HG02973 (cell line): ENCODE data around the gene CCDC102B.

Source experiments
- ATAC-seq: cut with Tn5 transposase; IDR thresholded peaks from one replicate; pipeline ENCODE4 v1.9.1; 2021; ENCODE audit warnings: moderate library complexity; ENCODE audit not compliant: unreplicated experiment

Gene CCDC102B

DNA sequence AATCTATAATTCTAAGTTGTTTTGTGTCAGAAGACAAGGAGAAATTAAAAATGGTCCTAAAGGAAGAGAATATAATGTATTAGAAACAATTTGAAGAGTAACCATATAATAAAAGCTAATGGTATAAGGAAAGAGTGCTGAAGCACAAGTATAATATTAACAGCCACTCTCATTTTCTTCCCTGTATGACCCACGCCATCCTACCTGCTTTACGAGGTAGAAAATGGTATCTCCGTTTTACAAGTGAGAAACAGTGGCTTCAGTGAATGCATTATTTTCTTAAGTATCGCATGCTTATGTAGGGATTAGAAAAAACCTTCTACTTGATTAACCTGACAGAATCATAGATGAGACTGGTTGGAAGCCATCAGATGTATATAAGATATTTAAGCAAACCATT is 266.2 kb downstream of the CCDC102B start:
- no peak for ATAC-seq

DNA sequence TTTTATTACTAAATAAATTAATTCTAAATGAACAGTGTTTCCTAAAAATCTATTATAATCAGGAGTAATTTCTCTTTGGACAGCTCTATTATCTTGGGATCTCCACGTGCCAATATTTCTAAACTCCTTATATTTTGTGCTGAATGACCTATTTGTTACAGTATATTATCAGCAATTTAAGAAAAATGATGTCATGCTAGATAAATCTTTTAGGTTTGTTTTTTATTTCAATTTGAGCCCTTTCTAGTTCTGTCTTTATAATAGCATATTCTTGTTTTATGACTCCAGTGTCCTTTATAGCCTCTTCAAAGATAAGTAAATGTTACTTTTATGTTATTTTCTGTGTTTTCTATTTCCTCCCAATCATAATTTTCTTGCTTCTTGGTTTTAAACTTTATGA is 269.2 kb downstream of the CCDC102B start:
- ATAC-seq, result no peak

DNA sequence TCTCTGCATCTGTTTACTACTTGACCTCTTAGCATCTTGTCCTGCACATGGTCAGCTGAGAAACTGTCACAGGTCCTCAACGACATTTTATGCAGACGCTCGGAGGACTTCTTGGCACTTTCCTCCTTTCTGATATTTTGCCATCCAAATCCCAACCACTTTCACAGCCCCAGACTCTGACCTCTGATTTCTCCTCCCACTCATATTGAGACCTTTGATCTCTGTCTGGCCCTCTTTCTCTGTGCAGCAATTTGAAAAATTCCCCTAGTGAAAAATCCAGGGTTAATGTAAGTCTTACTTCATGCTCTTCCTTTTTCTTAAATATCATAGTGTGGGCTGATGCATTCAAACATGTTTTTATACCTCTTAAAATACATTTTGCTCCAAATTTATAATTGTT is 273.8 kb downstream of the CCDC102B start:
- no peak for ATAC-seq

DNA sequence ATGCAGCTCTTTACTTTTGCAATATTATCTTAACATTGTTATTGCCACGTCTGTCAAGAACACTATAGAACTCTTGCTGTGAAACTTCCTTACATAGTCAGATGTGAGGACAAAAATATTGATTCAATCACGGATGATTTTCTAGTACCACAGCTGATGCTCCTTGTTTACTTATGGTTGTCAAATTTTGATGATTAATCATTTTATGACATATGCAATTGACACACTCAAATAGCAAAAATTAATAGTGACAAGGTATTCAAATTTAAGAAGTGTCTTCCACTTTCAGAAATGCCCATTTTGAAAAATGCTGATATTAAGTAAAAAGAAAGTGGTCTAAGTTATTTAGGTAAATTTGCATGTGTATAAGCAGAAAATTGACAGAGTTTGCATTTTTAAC is 284.0 kb downstream of the CCDC102B start:
- ATAC-seq, result no peak

DNA sequence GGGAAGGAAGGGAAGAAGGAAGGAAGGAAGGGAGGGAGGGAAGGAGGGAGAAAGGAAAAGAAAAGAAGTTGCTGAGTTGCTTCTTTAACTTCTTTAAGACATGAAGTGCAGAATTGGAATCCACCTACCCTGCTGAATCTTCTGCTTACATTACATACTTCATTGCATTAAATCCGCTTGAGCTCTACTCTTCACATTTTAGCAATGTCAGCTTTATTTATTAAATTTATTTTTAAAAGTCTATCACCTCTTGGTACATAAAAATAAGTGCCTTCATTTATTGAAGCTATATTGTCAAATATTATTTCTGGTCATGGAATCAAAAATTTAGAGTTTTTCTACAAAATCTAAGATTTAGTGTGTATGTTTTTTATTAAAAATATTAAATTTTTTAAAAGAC is 284.6 kb downstream of the CCDC102B start:
- no peak for ATAC-seq

DNA sequence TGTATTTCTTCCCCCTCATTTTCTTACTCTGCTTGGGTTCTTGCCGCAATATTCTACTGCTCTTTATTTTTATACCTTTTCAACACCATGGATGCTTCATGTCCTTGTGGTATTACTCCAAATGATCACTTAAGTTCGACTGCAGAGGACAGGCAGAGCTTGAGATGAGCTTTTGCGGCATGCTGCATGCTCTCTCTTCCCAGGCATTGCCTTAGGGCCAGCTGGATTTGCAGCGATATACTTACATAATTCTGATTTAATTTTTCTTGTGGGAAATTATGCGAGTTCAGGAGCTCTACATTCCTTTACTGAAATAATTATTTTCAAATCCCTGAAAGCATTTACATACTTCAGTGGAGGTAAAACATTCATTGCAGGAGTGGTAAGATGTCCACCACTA is 288.1 kb downstream of the CCDC102B start:
- ATAC-seq, result no peak

DNA sequence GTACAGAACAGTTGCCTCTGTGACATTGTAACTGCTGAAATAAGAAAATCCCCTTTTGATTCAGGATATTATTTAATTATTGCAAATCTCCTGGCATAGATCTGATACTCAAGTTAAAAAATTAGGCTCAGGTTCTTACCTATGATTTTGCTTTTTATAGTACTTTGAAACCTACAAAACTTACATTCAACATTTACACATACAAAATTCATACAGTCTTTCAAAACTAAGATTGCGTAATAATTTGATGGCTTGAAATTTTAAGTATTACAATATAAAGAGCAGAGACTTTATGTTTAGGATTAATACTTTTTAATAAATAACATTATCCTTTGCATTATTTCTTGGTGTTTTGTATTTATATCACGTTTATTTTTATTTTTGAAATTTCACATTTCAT is 291.1 kb downstream of the CCDC102B start:
- ATAC-seq, result no peak

DNA sequence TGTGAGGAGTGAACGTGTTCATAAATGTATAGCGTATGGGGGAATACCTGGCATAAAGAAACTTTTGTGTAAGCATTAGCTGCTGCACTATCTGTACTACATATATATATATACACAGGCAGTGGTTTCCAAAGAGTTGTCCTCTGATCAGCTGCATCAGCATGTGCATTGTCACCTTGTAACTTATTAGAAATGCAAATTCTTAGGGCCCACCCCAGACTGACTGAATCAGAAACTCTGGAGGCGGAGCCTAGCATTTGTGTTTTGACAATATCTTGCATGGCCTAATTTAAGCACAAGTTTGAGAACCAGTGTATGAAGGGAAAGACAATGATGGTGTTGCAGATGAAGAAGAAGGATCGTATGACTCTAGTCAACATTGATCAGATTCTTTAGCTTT is 299.5 kb downstream of the CCDC102B start:
- ATAC-seq, result peak; percentile 79

DNA sequence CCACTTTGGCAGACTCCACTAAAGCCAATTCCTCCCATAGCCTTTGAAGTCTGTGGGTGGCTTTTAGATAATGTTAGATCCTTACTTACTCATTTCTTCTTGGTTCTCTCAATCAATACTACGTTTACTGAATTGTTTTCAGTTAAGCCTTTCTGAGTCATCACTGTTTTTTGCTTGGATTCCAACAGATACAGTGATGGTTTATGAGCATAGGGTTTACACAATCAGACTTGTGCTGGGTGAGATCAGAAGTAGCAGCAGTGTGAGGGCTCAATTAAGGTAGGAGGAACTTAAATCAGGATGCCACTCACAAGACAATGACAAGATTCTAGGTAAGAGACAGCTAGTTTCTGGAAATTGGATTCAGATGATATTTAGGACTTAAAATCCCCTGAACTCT is 305.1 kb downstream of the CCDC102B start:
- no peak for ATAC-seq
